VCaP (cell line): ENCODE results near the gene CCL19.

Experiments used
- H3K27ac ChIP-seq: fragments of 450-650 bp; 2 replicates; pipeline ENCODE4 v1.5.1; 2017
- TF ChIP-seq, protein P1 (sequence below): fragments of 450-650 bp; conservative IDR thresholded peaks from 2 replicates; pipeline ENCODE4 v1.5.1; 2017; ENCODE audit warnings: mild to moderate bottlenecking, moderate library complexity

Gene CCL19

DNA sequence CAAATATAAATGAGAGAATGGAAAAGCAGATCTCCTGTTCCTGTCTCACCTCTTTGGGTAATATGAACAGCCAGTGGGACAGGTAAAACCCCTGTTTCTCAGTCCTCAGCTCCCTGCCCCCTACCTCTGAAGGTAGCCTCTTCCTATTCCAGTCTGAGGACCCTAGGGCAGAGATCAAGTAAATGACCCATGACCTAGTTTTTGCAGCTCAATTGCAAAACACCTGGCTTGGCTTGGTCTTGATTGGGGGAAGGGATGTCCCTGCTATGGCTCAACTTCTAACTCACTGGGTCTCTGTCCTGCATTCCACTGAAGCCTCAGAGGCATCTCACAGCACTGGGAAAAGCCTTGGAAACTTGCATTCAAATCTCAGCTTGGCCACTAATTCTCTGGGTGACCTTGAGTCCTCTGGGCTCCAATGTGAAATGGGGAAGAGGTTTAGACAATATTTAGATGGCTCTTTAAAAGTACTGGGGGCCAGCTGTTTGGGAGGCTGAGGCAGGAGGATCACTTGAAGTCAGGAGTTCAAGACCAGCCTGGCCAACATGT, 46.2 kb downstream of the CCL19 start:
- no peak overlapping the region for H3K27ac ChIP-seq
- TF ChIP-seq, protein P1, sequence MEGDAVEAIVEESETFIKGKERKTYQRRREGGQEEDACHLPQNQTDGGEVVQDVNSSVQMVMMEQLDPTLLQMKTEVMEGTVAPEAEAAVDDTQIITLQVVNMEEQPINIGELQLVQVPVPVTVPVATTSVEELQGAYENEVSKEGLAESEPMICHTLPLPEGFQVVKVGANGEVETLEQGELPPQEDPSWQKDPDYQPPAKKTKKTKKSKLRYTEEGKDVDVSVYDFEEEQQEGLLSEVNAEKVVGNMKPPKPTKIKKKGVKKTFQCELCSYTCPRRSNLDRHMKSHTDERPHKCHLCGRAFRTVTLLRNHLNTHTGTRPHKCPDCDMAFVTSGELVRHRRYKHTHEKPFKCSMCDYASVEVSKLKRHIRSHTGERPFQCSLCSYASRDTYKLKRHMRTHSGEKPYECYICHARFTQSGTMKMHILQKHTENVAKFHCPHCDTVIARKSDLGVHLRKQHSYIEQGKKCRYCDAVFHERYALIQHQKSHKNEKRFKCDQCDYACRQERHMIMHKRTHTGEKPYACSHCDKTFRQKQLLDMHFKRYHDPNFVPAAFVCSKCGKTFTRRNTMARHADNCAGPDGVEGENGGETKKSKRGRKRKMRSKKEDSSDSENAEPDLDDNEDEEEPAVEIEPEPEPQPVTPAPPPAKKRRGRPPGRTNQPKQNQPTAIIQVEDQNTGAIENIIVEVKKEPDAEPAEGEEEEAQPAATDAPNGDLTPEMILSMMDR, result no peak

DNA sequence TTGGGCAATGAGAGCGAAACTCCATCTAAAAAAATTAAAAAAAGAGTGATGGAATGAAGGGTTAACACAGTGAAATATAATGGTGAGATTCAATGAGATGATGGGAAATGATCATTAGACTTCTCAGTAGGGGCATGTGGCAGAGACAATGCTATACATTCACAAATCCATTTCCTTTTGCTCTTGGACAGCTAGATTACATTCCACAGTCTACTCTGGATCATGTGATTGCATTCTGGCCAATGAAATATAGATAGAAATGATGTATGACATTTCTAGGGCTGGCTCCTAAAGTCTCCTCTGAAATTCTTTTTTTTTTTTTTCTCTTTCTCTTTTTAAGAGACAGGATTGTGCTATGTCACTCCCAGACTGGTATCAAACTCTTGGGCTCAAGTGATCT, 48.4 kb downstream of the CCL19 start:
- TF ChIP-seq, protein P1, result no peak
- H3K27ac ChIP-seq, result no peak overlapping the region
